Measurements from ENCODE around the gene IL12B. TPM values are rescaled to one million over a fixed set of nuclear protein-coding genes. Genes with fewer than 3 reads are reported as not detected.
"Not testable (repeated sequence)": the region's sequence is repeated elsewhere in the genome, so short reads cannot be mapped to it uniquely, and the experiment has no call there.

The IL12B gene
- total and polyA plus RNA-seq, 4 donors = not detected

GRCh38 chr5:159273923-159274322 lies 56.4 kb downstream of the IL12B start (continued):
- TF ChIP-seq, protein P1, sequence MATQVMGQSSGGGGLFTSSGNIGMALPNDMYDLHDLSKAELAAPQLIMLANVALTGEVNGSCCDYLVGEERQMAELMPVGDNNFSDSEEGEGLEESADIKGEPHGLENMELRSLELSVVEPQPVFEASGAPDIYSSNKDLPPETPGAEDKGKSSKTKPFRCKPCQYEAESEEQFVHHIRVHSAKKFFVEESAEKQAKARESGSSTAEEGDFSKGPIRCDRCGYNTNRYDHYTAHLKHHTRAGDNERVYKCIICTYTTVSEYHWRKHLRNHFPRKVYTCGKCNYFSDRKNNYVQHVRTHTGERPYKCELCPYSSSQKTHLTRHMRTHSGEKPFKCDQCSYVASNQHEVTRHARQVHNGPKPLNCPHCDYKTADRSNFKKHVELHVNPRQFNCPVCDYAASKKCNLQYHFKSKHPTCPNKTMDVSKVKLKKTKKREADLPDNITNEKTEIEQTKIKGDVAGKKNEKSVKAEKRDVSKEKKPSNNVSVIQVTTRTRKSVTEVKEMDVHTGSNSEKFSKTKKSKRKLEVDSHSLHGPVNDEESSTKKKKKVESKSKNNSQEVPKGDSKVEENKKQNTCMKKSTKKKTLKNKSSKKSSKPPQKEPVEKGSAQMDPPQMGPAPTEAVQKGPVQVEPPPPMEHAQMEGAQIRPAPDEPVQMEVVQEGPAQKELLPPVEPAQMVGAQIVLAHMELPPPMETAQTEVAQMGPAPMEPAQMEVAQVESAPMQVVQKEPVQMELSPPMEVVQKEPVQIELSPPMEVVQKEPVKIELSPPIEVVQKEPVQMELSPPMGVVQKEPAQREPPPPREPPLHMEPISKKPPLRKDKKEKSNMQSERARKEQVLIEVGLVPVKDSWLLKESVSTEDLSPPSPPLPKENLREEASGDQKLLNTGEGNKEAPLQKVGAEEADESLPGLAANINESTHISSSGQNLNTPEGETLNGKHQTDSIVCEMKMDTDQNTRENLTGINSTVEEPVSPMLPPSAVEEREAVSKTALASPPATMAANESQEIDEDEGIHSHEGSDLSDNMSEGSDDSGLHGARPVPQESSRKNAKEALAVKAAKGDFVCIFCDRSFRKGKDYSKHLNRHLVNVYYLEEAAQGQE (IDR thresholded peaks at IDR 0.05) = no peak
- no peak for TF ChIP-seq HNF4A (conservative IDR thresholded peaks at IDR 0.05)
- no peak for TF ChIP-seq GABPA (IDR thresholded peaks at IDR 0.05 in 1 of 2, conservative IDR thresholded peaks at IDR 0.05 in 1 of 2)
- TF ChIP-seq JUND (IDR thresholded peaks at IDR 0.05) = no peak
- TF ChIP-seq MAX (IDR thresholded peaks at IDR 0.05) = no peak
- TF ChIP-seq, protein P2, sequence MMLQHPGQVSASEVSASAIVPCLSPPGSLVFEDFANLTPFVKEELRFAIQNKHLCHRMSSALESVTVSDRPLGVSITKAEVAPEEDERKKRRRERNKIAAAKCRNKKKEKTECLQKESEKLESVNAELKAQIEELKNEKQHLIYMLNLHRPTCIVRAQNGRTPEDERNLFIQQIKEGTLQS (IDR thresholded peaks at IDR 0.05) = no peak
- TF ChIP-seq RAD21 (IDR thresholded peaks at IDR 0.05) = no peak
- no peak for TF ChIP-seq RXRA (IDR thresholded peaks at IDR 0.05)
- no peak for TF ChIP-seq YY1 (IDR thresholded peaks at IDR 0.05)
- TF ChIP-seq FOXA1 (IDR thresholded peaks at IDR 0.05) = no peak

DNA sequence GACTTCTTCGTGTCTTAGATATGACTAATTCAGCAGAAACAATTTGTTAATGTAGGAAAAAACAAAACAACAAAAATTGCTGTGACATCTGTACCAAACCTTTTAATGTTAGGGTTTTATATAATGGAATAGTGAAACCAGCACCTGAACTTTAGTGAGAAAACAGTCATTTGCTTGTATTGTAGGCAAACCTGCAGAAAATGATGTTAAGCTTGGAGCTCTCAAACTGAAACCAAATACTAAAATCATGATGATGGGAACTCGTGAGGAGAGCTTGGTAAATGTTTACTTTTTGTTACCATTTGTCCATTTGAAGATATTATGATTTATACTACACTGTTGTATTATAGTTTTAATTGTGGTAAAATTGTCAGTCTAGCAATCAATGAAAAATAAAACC lies 60.6 kb downstream of the IL12B start:
- Histone ChIP-seq H3K9me3 (ENCODE audit: control insufficient read depth in 4 of 4, low read length in 3 of 4) (no peaks in the 10 kb centered on the region), H3K36me3 (ENCODE audit: control insufficient read depth in 4 of 4, insufficient read depth in 3 of 4, low read depth in 1 of 4, low read length in 3 of 4) (peaks cover 0 to 22% (median 10%) of the 10 kb centered on the region in 4 donors), H3K4me3 (ENCODE audit: low read depth in 1 of 3, low read length in 3 of 3) (no peak overlapping the region), H3K4me1 (ENCODE audit: control insufficient read depth in 4 of 4, insufficient read depth in 4 of 4, low read length in 3 of 4) (no peaks in the 10 kb centered on the region), H3K27me3 (ENCODE audit: control insufficient read depth in 4 of 4, insufficient read depth in 4 of 4, low read length in 3 of 4) (no peaks in the 10 kb centered on the region), H3K9ac (ENCODE audit: low read depth in 1 of 2, low read length in 2 of 2) (no peak overlapping the region), H3K27ac (ENCODE audit: low read depth in 1 of 2, low read length in 2 of 2) (no peak overlapping the region)
- TF ChIP-seq FOXA2 (IDR thresholded peaks at IDR 0.05) (no peak), YY1 (IDR thresholded peaks at IDR 0.05) (no peak), GABPA (IDR thresholded peaks at IDR 0.05 in 1 of 2, conservative IDR thresholded peaks at IDR 0.05 in 1 of 2) (no peak), JUND (IDR thresholded peaks at IDR 0.05) (no peak), FOXA1 (IDR thresholded peaks at IDR 0.05) (no peak), EGR1 (IDR thresholded peaks at IDR 0.05; ENCODE audit: low read depth in 2 of 2) (no peak), SP1 (IDR thresholded peaks at IDR 0.05) (no peak), NR2F2 (IDR thresholded peaks at IDR 0.05) (no peak), TAF1 (conservative IDR thresholded peaks at IDR 0.05) (no peak), HNF4G (IDR thresholded peaks at IDR 0.05) (no peak), RAD21 (IDR thresholded peaks at IDR 0.05) (no peak)
- TF ChIP-seq, protein P2 (IDR thresholded peaks at IDR 0.05) = no peak
- TF ChIP-seq, protein P1 (IDR thresholded peaks at IDR 0.05) = no peak
- TF ChIP-seq, protein P3, sequence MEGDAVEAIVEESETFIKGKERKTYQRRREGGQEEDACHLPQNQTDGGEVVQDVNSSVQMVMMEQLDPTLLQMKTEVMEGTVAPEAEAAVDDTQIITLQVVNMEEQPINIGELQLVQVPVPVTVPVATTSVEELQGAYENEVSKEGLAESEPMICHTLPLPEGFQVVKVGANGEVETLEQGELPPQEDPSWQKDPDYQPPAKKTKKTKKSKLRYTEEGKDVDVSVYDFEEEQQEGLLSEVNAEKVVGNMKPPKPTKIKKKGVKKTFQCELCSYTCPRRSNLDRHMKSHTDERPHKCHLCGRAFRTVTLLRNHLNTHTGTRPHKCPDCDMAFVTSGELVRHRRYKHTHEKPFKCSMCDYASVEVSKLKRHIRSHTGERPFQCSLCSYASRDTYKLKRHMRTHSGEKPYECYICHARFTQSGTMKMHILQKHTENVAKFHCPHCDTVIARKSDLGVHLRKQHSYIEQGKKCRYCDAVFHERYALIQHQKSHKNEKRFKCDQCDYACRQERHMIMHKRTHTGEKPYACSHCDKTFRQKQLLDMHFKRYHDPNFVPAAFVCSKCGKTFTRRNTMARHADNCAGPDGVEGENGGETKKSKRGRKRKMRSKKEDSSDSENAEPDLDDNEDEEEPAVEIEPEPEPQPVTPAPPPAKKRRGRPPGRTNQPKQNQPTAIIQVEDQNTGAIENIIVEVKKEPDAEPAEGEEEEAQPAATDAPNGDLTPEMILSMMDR (IDR thresholded peaks at IDR 0.05; ENCODE audit: low read depth, low read length, missing input control) = no peak
- TF ChIP-seq, protein P4, sequence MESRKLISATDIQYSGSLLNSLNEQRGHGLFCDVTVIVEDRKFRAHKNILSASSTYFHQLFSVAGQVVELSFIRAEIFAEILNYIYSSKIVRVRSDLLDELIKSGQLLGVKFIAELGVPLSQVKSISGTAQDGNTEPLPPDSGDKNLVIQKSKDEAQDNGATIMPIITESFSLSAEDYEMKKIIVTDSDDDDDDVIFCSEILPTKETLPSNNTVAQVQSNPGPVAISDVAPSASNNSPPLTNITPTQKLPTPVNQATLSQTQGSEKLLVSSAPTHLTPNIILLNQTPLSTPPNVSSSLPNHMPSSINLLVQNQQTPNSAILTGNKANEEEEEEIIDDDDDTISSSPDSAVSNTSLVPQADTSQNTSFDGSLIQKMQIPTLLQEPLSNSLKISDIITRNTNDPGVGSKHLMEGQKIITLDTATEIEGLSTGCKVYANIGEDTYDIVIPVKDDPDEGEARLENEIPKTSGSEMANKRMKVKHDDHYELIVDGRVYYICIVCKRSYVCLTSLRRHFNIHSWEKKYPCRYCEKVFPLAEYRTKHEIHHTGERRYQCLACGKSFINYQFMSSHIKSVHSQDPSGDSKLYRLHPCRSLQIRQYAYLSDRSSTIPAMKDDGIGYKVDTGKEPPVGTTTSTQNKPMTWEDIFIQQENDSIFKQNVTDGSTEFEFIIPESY (IDR thresholded peaks at IDR 0.05) = no peak
- 78% methylated on average over 2 of the region's 2 CpGs for WGBS
- DNase-seq (ENCODE audit: low spot score) = no peak

GRCh38 chr5:159266764-159267163 lies 63.5 kb downstream of the IL12B start:
- WGBS = 96% methylated on average over 2 of the region's 2 CpGs
- H3K9me3 ChIP-seq (ENCODE audit: control insufficient read depth in 4 of 4, low read length in 3 of 4); DNase-seq (ENCODE audit: low spot score); H3K4me3 ChIP-seq (ENCODE audit: low read depth in 1 of 3, low read length in 3 of 3); H3K9ac ChIP-seq (ENCODE audit: low read depth in 1 of 2, low read length in 2 of 2); H3K27me3 ChIP-seq (ENCODE audit: control insufficient read depth in 4 of 4, insufficient read depth in 4 of 4, low read length in 3 of 4); H3K27ac ChIP-seq (ENCODE audit: low read depth in 1 of 2, low read length in 2 of 2): not testable (repeated sequence)
- peaks cover 0 to 16% (median 4%) of the 10 kb centered on the region in 4 donors for H3K36me3 ChIP-seq (ENCODE audit: control insufficient read depth in 4 of 4, insufficient read depth in 3 of 4, low read depth in 1 of 4, low read length in 3 of 4)
- H3K4me1 ChIP-seq (ENCODE audit: control insufficient read depth in 4 of 4, insufficient read depth in 4 of 4, low read length in 3 of 4) = peaks cover 7 to 21% (median 12%) of the 10 kb centered on the region in 4 donors

All from liver (tissue), 9 donors.